Measurements from ENCODE around the gene PPIG.
"Not testable (repeated sequence)": the region's sequence is repeated elsewhere in the genome, so short reads cannot be mapped to it uniquely, and the experiment has no call there.

PPIG gene

GRCh38 chr2:169585673-169586072, 1.5 kb downstream of the PPIG start:
- in situ Hi-C loops (cut with HindIII; ENCODE audit: low sequenced_read_pairs) = no loop called here

- in situ Hi-C loops (cut with HindIII; ENCODE audit: low sequenced_read_pairs) = no loop called here
These were observed 6.7 kb downstream of the PPIG start for GRCh38 chr2:169590804-169591203.

- in situ Hi-C loops (cut with HindIII; ENCODE audit: low sequenced_read_pairs) = not testable (repeated sequence)
These were observed 12.4 kb downstream of the PPIG start for GRCh38 chr2:169596546-169596945.

GRCh38 chr2:169598982-169599381, 14.8 kb downstream of the PPIG start:
- in situ Hi-C loops (cut with HindIII; ENCODE audit: low sequenced_read_pairs) = no loop called here

- in situ Hi-C loops (cut with HindIII; ENCODE audit: low sequenced_read_pairs) = no loop called here
These were observed 15.4 kb downstream of the PPIG start for GRCh38 chr2:169599568-169599967.

- in situ Hi-C loops (cut with HindIII; ENCODE audit: low sequenced_read_pairs) = no loop called here
These were observed 25.1 kb downstream of the PPIG start for GRCh38 chr2:169609264-169609663.

GRCh38 chr2:169613876-169614275, 29.7 kb downstream of the PPIG start:
- in situ Hi-C loops (cut with HindIII; ENCODE audit: low sequenced_read_pairs) = no loop called here

GRCh38 chr2:169615982-169616381, 31.8 kb downstream of the PPIG start:
- in situ Hi-C loops (cut with HindIII; ENCODE audit: low sequenced_read_pairs) = not testable (repeated sequence)

GRCh38 chr2:169619946-169620345, 35.8 kb downstream of the PPIG start:
- in situ Hi-C loops (cut with HindIII; ENCODE audit: low sequenced_read_pairs) = no loop called here

- in situ Hi-C loops (cut with HindIII; ENCODE audit: low sequenced_read_pairs) = no loop called here
These were observed 36.4 kb downstream of the PPIG start for GRCh38 chr2:169620509-169620908.

- in situ Hi-C loops (cut with HindIII; ENCODE audit: low sequenced_read_pairs) = no loop called here
These were observed 39.1 kb downstream of the PPIG start for GRCh38 chr2:169623235-169623634.

- in situ Hi-C loops (cut with HindIII; ENCODE audit: low sequenced_read_pairs) = no loop called here
These were observed 41.6 kb downstream of the PPIG start for GRCh38 chr2:169625781-169626180.

- in situ Hi-C loops (cut with HindIII; ENCODE audit: low sequenced_read_pairs) = no loop called here
These were observed 52.4 kb downstream of the PPIG start for GRCh38 chr2:169636440-169637097.

GRCh38 chr2:169637620-169638019, 53.5 kb downstream of the PPIG start:
- in situ Hi-C loops (cut with HindIII; ENCODE audit: low sequenced_read_pairs) = no loop called here

- in situ Hi-C loops (cut with HindIII; ENCODE audit: low sequenced_read_pairs) = no loop called here
These were observed 56.0 kb downstream of the PPIG start for GRCh38 chr2:169640104-169640503.

- in situ Hi-C loops (cut with HindIII; ENCODE audit: low sequenced_read_pairs) = no loop called here
These were observed 57.3 kb downstream of the PPIG start for GRCh38 chr2:169641464-169641863.

- in situ Hi-C loops (cut with HindIII; ENCODE audit: low sequenced_read_pairs) = no loop called here
These were observed 60.0 kb downstream of the PPIG start for GRCh38 chr2:169644173-169644572.

- in situ Hi-C loops (cut with HindIII; ENCODE audit: low sequenced_read_pairs) = no loop called here
These were observed 63.3 kb downstream of the PPIG start for GRCh38 chr2:169647496-169647895.

GRCh38 chr2:169649278-169649677, 65.1 kb downstream of the PPIG start:
- in situ Hi-C loops (cut with HindIII; ENCODE audit: low sequenced_read_pairs) = no loop called here

GRCh38 chr2:169653636-169654035, 69.5 kb downstream of the PPIG start:
- in situ Hi-C loops (cut with HindIII; ENCODE audit: low sequenced_read_pairs) = no loop called here

- in situ Hi-C loops (cut with HindIII; ENCODE audit: low sequenced_read_pairs) = loop anchor here (5.0 kb wide), 1 partner anchor 46 kb away; no protein-coding TSS in a partner anchor
These were observed 72.0 kb downstream of the PPIG start for GRCh38 chr2:169656164-169656563.

- in situ Hi-C loops (cut with HindIII; ENCODE audit: low sequenced_read_pairs) = loop anchor here (5.0 kb wide), 1 partner anchor 43 kb away; no protein-coding TSS in a partner anchor
These were observed 74.7 kb downstream of the PPIG start for GRCh38 chr2:169658877-169659276.

- in situ Hi-C loops (cut with HindIII; ENCODE audit: low sequenced_read_pairs) = loop anchor here (5.0 kb wide), 1 partner anchor 43 kb away; no protein-coding TSS in a partner anchor
These were observed 75.2 kb downstream of the PPIG start for GRCh38 chr2:169659320-169659719.

All from DLD1 (cell line).